Vagina (tissue), 2 donors: ENCODE data around the gene ULK4. TPM values are rescaled to one million over a fixed set of nuclear protein-coding genes. Genes with fewer than 3 reads are reported as not detected.

ENCODE experiments used
- DNase-seq, 2 donors: peaks; one replicate each; pipeline ENCODE4 v3.0.0-alpha.2; 2017; ENCODE audit errors: extremely low spot score in 2 of 2
- H3K27ac ChIP-seq: fragments of 200-600 bp; sonication (generic); one replicate; pipeline ENCODE4 v1.5.1; 2019
- H3K27me3 ChIP-seq: fragments of 200-600 bp; sonication (generic); one replicate; pipeline ENCODE4 v1.5.1; 2019
- H3K36me3 ChIP-seq, 2 donors: fragments of 200-600 bp; sonication (generic); one replicate each; pipeline ENCODE4 v1.5.1; 2017 to 2019
- H3K4me1 ChIP-seq: fragments of 200-600 bp; sonication (generic); one replicate; pipeline ENCODE4 v1.5.1; 2019
- H3K4me3 ChIP-seq, 2 donors: fragments of 200-600 bp; sonication (generic); 1 replicate in 1 of 2; 2 replicates in 1 of 2; pipeline ENCODE4 v1.5.1; 2016 to 2019
- H3K9me3 ChIP-seq: fragments of 200-600 bp; sonication (generic); one replicate; pipeline ENCODE4 v1.5.1; 2019
- POLR2A ChIP-seq, 2 donors: fragments of 450-650 bp; IDR thresholded peaks; one replicate each; pipeline ENCODE4 v1.6.1; 2017; ENCODE audit warnings: antibody characterized with exemption in 2 of 2, mild to moderate bottlenecking in 2 of 2, moderate library complexity in 2 of 2
- POLR2AphosphoS5 ChIP-seq, 2 donors: sonication (generic); formaldehyde crosslinking; IDR thresholded peaks; one replicate each; pipeline ENCODE4 v1.9.0; 2017; ENCODE audit warnings: antibody characterized with exemption in 2 of 2, mild to moderate bottlenecking in 2 of 2, low read depth in 1 of 2; ENCODE audit not compliant: insufficient read depth in 1 of 2
- intact Hi-C: fragments of 100-400 bp; cut with DNase I; formaldehyde crosslinking; loops from one replicate; pipeline ENCODE4 v1.15.1; 2023
- total RNA-seq: library from RNA; depleted of rRNA; stranded (reverse); fragments of >200 nt; gene quantifications from one replicate; pipeline ENCODE4 v1.2.3, GENCODE V29; 2016
- TF ChIP-seq, protein P1 (sequence below), 3 experiments: fragments of 450-650 bp in 2 of 3; fragments of 200-600 bp in 1 of 3; sonication (generic) in 1 of 3; IDR thresholded peaks; one replicate each; pipeline ENCODE4 v1.5.1; 2017 to 2019; ENCODE audit warnings: antibody characterized with exemption in 3 of 3, mild to moderate bottlenecking in 2 of 3, moderate library complexity in 2 of 3

Gene ULK4
- total RNA-seq, 1 donor from 2014 or later: 24.1 TPM

DNA sequence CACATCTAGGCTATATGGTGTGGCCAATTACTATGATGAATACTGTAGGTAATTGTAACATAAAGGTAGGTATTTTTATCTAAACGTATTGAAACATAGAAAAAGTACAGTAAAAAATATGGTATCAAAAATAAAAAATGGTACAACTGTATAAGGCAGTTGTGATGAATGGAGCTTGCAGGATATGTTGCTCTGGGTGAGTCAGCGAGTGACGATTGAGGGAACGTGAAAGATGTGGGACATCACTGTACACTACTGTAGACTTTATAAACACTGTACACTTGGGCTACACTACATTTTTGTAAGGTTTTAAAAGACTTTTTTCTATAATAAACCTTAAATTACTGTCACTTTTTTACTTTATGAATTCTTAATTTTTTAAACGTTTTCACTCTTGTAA is 752.3 kb downstream of the ULK4 start:
- intact Hi-C loops: no loop called here
- H3K9me3 ChIP-seq: no peaks in the 10 kb centered on the region
- H3K4me3 ChIP-seq: no peak overlapping the region
- H3K4me1 ChIP-seq: peaks cover 87% of the 10 kb centered on the region
- no peaks in the 10 kb centered on the region for H3K36me3 ChIP-seq
- TF ChIP-seq POLR2AphosphoS5 (IDR thresholded peaks at IDR 0.05; ENCODE audit: insufficient read depth in 1 of 2, low read depth in 1 of 2) (no peak), POLR2A (IDR thresholded peaks at IDR 0.05) (no peak)
- TF ChIP-seq, protein P1, sequence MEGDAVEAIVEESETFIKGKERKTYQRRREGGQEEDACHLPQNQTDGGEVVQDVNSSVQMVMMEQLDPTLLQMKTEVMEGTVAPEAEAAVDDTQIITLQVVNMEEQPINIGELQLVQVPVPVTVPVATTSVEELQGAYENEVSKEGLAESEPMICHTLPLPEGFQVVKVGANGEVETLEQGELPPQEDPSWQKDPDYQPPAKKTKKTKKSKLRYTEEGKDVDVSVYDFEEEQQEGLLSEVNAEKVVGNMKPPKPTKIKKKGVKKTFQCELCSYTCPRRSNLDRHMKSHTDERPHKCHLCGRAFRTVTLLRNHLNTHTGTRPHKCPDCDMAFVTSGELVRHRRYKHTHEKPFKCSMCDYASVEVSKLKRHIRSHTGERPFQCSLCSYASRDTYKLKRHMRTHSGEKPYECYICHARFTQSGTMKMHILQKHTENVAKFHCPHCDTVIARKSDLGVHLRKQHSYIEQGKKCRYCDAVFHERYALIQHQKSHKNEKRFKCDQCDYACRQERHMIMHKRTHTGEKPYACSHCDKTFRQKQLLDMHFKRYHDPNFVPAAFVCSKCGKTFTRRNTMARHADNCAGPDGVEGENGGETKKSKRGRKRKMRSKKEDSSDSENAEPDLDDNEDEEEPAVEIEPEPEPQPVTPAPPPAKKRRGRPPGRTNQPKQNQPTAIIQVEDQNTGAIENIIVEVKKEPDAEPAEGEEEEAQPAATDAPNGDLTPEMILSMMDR (IDR thresholded peaks at IDR 0.05): no peak
- no peaks in the 10 kb centered on the region for H3K27me3 ChIP-seq
- no peak for DNase-seq
- H3K27ac ChIP-seq: no peak overlapping the region

DNA sequence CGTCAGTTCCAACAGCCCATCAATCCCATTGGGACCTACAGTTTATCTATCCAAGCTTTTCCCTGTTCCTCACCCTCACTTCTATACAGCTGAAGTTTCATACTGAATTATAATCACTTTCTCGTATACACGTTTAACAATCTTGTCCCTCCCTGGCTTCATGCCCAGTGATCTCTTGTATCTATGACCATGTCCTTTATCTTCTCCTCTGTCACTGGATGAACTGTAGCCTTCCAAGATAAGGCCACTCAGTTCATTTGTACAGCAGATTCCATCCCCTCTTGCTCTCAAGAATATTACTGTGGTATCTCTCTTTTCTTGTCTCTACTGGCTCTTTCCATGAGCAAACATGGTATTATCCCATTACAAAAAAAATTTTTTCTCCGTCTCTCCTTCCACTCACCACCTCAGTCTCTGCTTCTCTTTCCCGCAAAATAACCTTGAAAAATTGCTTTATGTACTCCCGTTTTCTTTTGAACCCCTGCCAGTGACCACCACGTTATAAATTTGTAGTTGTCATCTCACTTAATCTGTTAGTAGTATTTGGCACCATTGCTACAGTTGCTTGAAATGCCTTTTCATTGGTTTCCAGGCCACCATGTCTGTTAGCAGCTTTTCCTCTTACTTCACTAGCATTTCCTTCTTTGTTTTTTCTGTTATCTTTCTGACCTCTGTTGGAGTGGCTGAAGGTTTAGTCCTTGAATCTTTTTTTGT is 753.2 kb downstream of the ULK4 start:
- H3K4me3 ChIP-seq: no peak overlapping the region
- TF ChIP-seq POLR2A (IDR thresholded peaks at IDR 0.05) (no peak), POLR2AphosphoS5 (IDR thresholded peaks at IDR 0.05; ENCODE audit: insufficient read depth in 1 of 2, low read depth in 1 of 2) (no peak)
- TF ChIP-seq, protein P1 (IDR thresholded peaks at IDR 0.05): no peak
- DNase-seq: no peak
- intact Hi-C loops: no loop called here
- no peaks in the 10 kb centered on the region for H3K9me3 ChIP-seq
- H3K27me3 ChIP-seq: no peaks in the 10 kb centered on the region
- no peaks in the 10 kb centered on the region for H3K36me3 ChIP-seq
- H3K27ac ChIP-seq: no peak overlapping the region
- H3K4me1 ChIP-seq: peaks cover 87% of the 10 kb centered on the region

DNA sequence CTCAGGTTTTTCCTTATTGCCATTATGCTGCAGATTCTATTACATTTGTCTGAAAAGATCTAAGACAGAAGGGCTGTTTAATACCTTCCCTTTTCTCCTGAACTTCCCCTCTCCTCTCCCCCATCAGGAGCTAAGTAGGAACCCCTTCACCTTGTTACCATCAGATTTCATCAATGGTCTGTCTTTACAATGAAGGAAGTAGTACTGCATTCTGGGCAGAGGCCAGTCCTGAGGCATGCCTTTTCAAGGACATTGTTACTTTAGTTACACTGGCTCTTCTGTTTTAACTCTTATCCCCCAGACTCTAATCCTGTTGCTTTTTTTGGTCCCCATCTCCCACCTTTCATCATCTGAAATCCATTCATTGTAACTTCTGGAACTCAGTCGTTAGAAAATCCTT is 754.5 kb downstream of the ULK4 start:
- H3K36me3 ChIP-seq: no peaks in the 10 kb centered on the region
- peaks cover 87% of the 10 kb centered on the region for H3K4me1 ChIP-seq
- H3K4me3 ChIP-seq: no peak overlapping the region
- no peak overlapping the region for H3K27ac ChIP-seq
- no peaks in the 10 kb centered on the region for H3K27me3 ChIP-seq
- H3K9me3 ChIP-seq: no peaks in the 10 kb centered on the region
- intact Hi-C loops: no loop called here
- TF ChIP-seq, protein P1 (IDR thresholded peaks at IDR 0.05): no peak
- TF ChIP-seq POLR2A (IDR thresholded peaks at IDR 0.05): no peak
- DNase-seq: no peak

DNA sequence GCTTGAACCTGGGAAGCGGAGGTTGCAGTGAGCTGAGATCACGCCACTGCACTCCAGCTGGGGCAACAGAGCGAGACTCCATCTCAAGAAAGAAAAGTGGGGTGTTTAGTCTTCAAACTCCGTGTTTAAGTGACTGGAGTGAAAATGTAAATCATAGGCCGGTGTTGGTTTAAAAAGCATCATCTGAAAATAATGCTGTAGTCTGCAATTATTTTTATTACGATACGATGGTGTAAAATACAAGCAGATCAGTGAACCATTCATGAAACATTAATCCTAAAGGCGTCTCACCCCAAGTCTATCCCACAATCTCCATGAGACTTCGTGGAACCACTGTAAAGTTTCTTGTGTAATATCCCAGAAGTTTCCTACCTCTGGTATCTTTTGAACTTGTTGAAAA is 756.3 kb downstream of the ULK4 start:
- Histone ChIP-seq H3K9me3 (no peaks in the 10 kb centered on the region), H3K4me3 (no peak overlapping the region), H3K4me1 (peaks cover 82% of the 10 kb centered on the region), H3K36me3 (no peaks in the 10 kb centered on the region), H3K27ac (no peak overlapping the region), H3K27me3 (no peaks in the 10 kb centered on the region)
- DNase-seq: no peak
- intact Hi-C loops: no loop called here
- TF ChIP-seq, protein P1 (IDR thresholded peaks at IDR 0.05): no peak

DNA sequence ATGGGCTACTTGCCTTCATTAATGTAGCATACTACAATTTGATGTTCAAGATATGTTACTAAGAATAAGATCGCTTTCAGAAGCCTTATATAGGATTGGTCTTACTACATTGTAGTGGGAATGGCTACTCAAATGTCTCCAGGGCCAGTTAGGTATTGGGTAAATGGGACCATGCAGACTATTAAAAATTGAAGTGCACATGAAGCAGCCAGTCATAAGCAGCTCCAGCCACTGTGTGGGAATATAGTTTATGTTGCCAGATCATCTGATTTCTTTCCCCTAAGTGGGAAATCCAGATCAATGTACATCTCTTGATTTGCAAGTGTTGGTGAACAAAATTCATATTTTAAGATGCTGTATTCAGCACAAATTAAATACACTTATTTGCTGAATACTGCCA is 757.5 kb downstream of the ULK4 start:
- Histone ChIP-seq H3K27me3 (no peaks in the 10 kb centered on the region), H3K4me3 (peak overlapping the region in 1 of 2 donors; percentile 1), H3K9me3 (no peaks in the 10 kb centered on the region), H3K4me1 (peaks cover 81% of the 10 kb centered on the region), H3K27ac (no peak overlapping the region), H3K36me3 (no peaks in the 10 kb centered on the region)
- no peak for DNase-seq
- TF ChIP-seq, protein P1 (IDR thresholded peaks at IDR 0.05): no peak
- TF ChIP-seq POLR2A (IDR thresholded peaks at IDR 0.05): no peak
- TF ChIP-seq POLR2AphosphoS5 (IDR thresholded peaks at IDR 0.05; ENCODE audit: insufficient read depth in 1 of 2, low read depth in 1 of 2): no peak
- intact Hi-C loops: no loop called here
